HG02938 (cell line): Measurements from ENCODE around the gene CFD.
"Not testable (repeated sequence)": the region's sequence is repeated elsewhere in the genome, so short reads cannot be mapped to it uniquely, and the experiment has no call there.

Source experiments
- ATAC-seq: cut with Tn5 transposase; IDR thresholded peaks from one replicate; pipeline ENCODE4 v1.9.1; 2021; ENCODE audit warnings: mild to moderate bottlenecking, moderate library complexity; ENCODE audit not compliant: unreplicated experiment

Gene CFD

DNA sequence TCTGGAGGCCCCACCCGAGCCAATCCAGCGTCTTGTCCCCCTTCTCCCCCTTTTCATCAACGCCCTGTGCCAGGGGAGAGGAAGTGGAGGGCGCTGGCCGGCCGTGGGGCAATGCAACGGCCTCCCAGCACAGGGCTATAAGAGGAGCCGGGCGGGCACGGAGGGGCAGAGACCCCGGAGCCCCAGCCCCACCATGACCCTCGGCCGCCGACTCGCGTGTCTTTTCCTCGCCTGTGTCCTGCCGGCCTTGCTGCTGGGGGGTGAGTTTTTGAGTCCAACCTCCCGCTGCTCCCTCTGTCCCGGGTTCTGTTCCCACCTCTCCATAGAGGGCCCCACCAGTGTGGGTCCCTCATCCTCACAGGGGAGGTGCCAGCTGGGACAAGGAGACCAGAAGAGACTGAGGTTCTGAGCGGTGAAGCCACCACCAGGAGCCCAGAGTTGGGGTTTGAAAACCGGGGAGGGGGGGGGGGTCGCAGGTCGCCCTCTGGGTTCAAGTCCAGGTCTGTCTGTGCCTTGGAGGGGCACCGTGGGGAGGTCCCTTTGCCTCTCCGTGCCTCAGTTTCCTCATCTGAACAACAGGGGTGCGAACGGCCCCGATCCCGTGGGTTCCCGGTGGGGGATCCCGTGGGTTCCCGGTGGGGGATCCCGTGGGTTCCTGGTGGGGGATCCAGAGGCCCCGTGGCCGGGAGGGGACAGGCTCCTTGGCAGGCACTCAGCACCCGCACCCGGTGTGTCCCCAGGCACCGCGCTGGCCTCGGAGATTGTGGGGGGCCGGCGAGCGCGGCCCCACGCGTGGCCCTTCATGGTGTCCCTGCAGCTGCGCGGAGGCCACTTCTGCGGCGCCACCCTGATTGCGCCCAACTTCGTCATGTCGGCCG, 7.1 kb upstream of the CFD start, which contains the start of gene ELANE:
ELANE (plus strand) TSS at position 168 of the 878 bp plus-strand sequence; CDS start at position 194, 26 bp downstream.
- no peak for ATAC-seq

DNA sequence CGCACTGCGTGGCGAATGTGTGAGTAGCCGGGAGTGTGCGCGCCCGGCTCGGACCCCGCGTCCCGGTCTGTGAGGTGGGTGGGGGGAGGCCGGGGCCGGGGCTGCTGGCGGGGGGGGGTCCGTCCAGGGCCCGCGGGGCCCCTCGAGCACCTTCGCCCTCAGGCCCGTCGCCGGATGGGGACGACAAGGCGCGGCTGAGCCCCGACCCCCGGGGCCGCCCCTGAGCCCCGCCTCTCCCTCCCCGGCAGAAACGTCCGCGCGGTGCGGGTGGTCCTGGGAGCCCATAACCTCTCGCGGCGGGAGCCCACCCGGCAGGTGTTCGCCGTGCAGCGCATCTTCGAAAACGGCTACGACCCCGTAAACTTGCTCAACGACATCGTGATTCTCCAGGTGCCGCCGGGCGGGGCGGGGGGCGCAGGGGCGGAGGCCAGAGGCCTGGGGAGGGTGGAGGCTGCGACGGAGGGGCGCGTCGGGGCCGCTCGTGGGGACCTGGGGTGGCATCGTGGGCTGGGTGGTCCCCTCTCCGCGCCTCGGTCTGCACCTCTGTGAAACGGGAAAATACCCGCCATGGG, 6.4 kb upstream of the CFD start:
- ATAC-seq, result no peak

DNA sequence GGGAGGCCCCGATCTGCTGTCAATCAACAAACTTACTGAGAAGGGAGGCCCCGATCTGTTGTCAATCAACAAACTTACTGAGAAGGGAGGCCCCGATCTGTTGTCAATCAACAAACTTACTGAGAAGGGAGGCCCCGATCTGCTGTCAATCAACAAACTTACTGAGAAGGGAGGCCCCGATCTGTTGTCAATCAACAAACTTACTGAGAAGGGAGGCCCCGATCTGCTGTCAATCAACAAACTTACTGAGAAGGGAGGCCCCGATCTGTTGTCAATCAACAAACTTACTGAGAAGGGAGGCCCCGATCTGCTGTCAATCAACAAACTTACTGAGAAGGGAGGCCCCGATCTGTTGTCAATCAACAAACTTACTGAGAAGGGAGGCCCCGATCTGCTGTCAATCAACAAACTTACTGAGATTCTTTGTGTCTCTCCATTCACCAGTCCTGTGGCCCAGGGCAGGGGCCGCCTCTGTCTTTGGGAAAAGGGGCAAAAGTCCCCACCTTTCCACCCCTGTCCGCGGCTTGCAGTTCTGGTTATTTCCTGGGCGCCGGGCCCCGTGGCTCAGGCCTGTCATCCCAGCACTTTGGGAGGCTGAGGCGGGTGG, 5.7 kb upstream of the CFD start:
- ATAC-seq, result not testable (repeated sequence)

DNA sequence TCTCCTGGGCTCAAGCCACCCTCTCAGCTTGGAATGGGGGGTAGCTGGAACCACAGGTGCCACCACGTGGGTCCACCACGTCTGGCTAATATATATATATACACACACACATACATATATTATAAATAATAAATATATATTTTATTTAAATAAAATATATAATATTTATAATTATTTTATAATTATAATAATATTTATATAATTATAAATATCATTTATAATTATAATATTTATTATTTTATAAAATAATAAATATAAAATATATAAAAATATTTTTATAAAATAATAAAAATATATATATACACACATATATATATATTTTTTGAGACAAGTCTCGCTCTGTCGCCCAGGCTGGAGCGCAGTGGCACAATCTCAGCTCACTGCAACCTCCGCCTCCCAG, 4.9 kb upstream of the CFD start:
- ATAC-seq, result no peak

DNA sequence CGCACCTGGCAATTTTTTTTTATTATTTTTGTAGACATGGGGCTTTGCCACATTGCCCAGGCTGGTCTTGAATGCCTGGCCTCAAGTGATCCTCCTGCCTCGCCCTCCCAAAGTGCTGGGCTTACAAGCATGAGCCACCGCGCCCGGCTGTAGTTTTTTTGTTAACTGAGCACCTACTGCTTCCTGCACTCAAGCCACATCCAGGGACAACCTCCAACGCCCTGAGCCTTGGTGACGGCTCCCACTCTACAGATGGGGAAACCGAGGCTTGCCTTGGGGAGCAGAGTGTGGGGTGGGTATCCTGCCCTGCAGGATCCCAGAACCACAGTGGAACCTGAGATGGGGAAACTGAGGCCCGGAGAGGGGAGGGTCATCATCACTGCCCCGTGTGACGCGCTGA, 4.3 kb upstream of the CFD start:
- ATAC-seq, result no peak

DNA sequence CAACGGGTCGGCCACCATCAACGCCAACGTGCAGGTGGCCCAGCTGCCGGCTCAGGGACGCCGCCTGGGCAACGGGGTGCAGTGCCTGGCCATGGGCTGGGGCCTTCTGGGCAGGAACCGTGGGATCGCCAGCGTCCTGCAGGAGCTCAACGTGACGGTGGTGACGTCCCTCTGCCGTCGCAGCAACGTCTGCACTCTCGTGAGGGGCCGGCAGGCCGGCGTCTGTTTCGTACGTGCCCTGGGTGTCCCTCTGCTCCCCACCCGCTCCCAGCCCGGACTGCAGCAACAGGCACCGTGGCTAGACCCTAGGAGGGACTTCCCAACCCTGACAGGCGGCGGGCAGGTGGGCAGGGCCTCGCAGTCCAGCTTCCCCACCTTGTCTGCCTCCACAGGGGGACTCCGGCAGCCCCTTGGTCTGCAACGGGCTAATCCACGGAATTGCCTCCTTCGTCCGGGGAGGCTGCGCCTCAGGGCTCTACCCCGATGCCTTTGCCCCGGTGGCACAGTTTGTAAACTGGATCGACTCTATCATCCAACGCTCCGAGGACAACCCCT, 3.8 kb upstream of the CFD start:
- ATAC-seq, result no peak

DNA sequence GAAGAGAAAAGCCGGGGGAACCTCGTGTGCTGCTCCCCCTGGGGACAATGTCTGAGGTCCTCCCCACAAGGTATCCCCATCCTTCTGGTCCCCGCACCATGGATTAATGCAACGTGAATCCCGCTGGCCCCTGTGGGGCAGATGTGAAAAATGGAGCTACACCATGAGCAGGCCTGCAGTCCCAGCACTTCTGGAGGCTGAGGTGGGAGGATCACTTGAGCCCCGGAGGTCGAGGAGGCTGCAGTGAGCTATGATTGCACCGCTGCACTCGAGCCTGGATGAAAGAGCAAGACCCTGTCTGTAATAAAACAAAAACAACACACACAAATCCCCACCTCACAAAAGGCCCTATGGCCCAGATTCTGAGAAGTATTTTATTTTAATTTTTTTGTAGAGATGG, 1.2 kb upstream of the CFD start:
- ATAC-seq, result no peak

DNA sequence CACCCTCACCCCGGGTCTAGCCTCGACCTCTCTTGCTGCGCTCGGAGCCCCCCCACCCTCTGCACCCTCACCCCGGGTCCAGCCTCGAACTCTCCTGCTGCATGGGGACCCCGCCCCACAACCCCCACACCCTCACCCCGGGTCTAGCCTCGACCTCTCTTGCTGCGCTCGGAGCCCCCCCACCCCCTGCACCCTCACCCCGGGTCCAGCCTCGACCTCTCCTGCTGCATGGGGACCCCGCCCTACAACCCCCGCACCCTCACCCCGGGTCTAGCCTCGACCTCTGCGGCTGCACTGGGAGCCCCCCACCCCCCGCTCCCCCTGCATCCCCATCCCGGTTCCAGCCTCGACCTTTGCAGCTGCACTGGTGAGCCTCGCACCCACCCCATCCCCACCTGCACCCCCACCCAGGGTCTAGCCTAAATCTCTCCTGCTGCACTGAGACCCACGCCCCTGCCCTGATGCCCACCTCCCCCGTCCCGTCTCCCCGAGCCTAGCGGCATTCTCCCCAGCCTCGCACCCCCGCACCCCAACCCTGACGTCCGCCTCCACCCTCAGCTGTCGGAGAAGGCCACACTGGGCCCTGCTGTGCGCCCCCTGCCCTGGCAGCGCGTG, 1.8 kb downstream of the CFD start:
- no peak for ATAC-seq

DNA sequence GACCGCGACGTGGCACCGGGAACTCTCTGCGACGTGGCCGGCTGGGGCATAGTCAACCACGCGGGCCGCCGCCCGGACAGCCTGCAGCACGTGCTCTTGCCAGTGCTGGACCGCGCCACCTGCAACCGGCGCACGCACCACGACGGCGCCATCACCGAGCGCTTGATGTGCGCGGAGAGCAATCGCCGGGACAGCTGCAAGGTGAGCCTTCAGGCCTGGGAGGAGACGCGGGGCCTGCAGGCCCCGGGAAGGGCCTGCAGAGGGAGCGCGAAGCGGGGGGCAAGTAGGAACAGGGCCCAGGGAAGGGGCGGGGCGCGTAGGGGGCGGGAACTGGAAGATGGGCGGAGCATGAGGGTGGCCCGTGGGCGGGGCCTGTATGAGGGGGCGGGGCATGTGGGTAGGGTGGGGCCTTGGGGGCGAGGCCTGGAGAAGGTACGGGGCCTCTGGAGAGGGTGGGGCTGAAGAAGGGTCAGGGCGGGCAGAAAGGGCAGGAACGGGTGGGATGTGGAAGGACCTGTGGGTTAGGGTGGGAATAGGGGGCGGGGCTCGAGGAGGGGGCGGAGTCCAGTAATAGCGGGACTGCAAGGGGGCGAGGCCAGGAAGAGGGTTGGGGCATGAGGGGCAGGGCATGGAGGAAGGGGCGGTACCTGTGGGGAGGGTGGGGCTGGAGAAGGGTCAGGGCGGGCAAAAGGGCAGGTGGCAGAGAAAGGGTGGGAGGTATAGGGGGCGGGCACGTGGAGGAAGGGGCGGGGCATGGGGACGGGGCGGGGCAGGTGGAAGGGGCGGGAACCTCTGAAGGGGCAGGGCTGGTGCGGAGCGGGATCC, 2.5 kb downstream of the CFD start:
- no peak for ATAC-seq

DNA sequence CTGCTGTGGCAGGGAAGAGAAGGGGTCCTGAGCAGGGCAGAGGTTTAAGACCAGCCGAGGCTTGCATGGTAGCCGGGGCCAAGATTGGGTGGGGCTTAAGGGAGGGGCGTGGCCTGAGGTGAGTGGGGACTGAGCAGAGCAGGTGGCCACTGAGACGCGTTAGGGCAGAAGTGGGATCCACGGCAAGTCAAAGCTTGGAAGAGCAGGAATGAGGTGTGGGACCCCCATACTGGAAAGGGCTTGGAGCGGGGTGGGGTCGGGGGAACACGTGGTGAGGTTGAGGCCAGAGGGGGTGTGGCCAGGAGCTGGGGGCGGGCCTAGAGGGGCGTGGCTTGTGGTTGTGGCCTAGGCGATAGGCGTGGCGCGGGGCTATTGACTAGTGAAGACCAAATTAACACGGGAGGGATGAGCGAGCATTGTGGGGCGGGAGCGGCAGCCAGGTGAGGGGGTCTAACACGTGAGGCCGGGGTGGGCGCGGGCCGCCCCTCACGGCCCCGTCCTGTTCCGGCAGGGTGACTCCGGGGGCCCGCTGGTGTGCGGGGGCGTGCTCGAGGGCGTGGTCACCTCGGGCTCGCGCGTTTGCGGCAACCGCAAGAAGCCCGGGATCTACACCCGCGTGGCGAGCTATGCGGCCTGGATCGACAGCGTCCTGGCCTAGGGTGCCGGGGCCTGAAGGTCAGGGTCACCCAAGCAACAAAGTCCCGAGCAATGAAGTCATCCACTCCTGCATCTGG, 3.3 kb downstream of the CFD start:
- ATAC-seq, result no peak

DNA sequence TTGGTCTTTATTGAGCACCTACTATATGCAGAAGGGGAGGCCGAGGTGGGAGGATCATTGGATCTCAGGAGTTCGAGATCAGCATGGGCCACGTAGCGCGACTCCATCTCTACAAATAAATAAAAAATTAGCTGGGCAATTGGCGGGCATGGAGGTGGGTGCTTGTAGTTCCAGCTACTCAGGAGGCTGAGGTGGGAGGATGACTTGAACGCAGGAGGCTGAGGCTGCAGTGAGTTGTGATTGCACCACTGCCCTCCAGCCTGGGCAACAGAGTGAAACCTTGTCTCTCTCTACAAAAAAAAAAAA, 3.8 kb downstream of the CFD start:
- ATAC-seq, result no peak

DNA sequence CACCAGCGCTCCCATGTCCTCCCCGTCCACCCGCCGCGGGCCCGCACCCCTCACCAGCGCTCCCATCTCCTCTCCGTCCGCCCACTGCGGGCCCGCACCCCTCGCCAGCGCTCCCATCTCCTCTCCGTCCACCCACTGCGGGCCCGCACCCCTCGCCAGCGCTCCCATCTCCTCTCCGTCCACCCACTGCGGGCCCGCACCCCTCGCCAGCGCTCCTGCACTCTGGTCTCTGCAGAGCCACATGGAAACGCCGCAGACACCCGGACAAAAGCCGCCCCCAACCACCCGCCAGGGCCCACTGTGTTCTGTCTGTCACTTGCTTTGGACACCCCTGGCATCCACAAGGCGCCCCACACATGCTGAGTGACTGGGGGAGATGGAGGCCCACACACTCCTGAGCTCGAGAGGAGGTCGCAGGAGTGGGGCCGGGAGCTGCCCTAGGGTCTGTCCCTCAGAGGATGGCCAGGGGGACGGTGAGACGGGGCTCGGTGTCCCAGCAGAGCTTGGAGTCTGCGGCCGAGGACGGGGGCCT, 7.4 kb downstream of the CFD start:
- no peak for ATAC-seq

DNA sequence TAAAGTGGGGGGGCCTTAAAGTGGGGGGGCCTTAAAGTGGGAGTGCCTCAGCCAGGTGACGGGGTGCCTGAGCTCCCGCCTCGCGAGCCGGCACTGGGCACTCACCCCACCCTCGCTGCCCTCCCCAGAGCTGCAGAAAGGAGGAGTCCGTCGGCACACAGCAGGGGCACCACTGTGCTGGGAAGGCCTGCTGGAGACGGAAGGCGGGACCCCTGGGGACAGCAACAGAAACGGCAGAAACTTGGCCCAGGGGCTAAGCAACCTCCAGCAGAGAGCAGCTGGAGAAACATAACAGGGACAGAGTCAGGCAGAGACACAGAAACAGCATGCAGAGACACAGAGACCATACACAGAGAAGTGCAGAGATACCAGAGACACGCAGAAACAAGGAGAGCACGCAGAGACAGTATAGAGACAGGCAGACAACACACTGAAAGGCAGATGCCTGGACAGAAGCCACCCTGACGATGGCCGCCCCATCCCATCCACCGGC, 7.9 kb downstream of the CFD start:
- no peak for ATAC-seq

DNA sequence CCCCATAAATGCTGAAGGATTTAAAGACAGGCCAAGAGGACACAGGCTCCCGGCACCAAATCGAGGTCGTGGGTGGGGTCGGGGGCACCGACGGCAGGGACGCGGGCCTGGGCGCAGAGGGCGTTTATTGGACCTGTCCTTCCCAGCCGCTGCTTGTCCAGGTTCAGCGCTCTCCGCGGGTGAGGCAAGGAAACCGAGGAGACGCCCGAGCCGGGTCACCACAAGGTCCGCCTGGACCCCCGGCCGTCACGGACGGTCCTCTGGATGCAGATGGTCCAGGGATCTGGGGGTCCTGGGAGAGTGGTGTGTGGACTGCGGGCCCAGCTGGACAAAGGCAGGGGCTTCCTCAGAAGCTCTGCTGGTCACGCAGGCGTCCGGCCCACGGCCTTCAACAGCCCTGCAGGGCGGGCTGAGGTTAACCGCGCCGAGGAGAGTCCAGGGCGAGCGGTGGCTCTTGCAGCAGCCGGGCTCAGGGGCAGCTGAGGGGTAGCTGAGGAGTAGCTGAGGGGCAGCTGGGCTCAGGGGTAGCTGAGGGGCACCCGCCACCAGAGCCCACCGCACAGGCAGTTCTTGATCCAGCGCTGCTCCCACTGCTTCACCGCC, 8.5 kb downstream of the CFD start:
- no peak for ATAC-seq

DNA sequence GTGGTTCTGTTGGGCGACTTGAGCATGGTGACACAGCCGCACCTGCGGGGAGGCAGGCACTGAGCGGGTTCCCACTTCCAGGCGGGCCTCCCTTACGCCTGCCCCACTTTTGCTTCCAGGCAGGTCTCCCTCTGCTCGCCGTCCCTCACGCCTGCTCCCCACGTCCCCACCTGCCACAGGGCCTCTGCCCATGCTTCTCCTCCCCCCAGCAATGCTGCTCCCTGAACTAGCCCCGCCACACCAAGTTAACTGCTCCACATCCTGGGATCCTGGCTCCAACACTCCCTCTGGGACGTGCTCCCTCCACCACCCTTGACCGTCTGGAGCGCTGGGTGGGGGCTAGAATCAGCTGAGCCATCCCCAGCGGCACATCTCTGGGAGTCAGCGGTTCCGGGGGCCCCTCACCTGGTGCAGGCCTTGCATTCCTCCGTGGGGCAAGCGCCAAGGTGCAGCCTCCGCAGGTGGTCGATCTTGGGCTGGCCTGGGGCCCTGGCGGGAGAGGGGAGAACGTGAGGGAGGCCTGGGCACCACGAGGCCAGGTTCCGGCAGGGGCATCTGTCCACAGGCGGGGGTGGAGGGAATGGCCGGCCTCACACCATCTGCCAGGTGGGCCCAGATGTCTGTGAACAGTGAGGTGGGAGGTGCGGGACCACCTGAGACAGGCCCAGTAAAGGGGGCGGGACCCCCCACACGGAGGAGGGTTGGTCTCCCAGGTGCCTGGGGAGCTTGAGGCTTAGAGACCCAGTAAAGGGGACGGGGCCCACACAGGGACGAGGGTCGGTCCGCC, 9.2 kb downstream of the CFD start:
- ATAC-seq, result no peak

DNA sequence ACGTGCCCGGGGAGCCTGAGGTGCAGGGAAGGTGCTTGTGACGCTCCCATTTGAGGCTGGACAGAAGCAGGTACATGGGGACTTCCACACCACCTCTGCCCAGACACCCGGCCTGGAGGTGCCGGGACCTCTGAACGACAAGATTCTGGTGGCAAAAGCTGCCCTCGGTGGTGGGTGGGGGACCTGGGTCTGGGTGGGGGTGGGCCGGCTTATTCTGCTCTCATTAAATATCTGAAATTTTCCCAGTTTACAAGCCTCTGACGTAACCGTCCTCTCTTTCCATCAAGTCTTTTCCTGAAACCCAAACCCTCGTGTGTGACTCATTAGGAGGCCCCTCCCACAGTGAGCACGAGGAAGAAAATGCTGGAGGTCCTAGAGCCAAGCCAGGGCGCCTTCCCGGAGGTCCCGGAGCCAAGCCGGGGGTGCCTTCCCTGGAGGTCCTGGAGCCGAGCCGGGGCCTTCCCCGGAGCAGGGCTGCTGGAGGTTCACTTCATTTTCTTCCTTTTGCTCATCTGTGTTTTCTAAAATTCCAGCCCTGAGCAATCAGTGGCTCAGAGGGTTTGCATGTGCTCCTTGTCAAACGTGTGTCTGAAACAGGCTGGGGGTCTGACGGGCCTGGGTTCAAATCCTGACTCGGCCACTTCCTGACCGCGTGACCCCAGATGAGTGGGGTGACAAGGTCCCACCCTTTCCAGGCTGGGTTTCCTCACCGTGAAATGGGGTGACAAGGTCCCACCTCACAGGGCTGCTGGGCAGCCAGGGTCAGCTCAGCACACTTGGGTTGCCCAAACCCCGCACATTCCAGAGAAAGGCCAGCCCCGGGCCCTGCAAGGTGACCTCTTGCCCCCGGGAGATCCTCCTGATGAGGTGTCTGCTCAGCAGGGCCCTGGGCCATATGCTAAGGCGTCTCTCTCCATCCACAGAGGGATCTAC, 10.0 kb downstream of the CFD start:
- ATAC-seq, result no peak

DNA sequence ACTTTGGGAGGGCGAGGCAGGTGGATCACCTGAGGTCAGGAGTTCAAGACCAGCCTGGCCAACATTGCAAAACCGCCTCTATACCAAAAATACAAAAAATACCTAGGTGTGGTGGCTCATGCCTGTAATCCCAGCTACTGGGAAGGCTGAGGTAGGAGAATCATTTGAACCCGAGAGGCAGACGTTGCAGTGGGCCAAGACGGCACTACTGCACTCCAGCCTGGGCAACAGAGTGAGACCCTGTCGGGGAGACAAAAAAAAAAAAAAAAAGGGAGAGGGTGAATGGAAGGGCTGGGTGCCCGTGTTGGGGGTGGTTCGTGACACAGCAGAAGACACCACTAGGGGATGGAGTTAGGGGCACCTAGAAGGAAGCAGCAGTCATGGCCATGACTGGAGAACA, 10.8 kb downstream of the CFD start:
- ATAC-seq, result no peak
